Calu3 (cell line): ENCODE data around the gene ZBTB21. TPM values are rescaled to one million over a fixed set of nuclear protein-coding genes. Genes with fewer than 3 reads are reported as not detected.

Experiments used
- BruUV-seq: library from RNA; stranded (reverse); fragments of 400-500 nt; replicated peaks from 2 replicates; lab custom pipeline; 2021; lab: Mats Ljungman, UMichigan
- CTCF ChIA-PET: fragments of 300-600 bp; sonication (Branson Sonifier 250); formaldehyde crosslinking; loops from one replicate; lab custom pipeline; 2022; ENCODE audit warnings: antibody characterized with exemption; lab: Charles Lee
- DNase-seq: peaks from one replicate; pipeline ENCODE4 v3.0.0; 2022
- H3K27ac Mint-ChIP-seq: one replicate; pipeline ENCODE4 v1.8.0; 2022; ENCODE audit warnings: mixed read lengths; ENCODE audit not compliant: unreplicated experiment
- H3K27me3 Mint-ChIP-seq: one replicate; pipeline ENCODE4 v1.8.0; 2022; ENCODE audit warnings: mixed read lengths; ENCODE audit not compliant: unreplicated experiment
- H3K36me3 Mint-ChIP-seq: one replicate; pipeline ENCODE4 v1.8.0; 2022; ENCODE audit warnings: mild to moderate bottlenecking, moderate library complexity, mixed read lengths; ENCODE audit not compliant: insufficient read depth, unreplicated experiment
- H3K4me1 Mint-ChIP-seq: one replicate; pipeline ENCODE4 v1.8.0; 2022; ENCODE audit warnings: mild to moderate bottlenecking, low read depth, mixed read lengths; ENCODE audit not compliant: unreplicated experiment
- H3K4me3 Mint-ChIP-seq: one replicate; pipeline ENCODE4 v1.8.0; 2022; ENCODE audit warnings: mild to moderate bottlenecking, low read depth, moderate library complexity, mixed read lengths; ENCODE audit not compliant: unreplicated experiment
- H3K9me3 Mint-ChIP-seq: one replicate; pipeline ENCODE4 v1.8.0; 2022; ENCODE audit warnings: low read depth, mixed read lengths; ENCODE audit not compliant: unreplicated experiment
- CTCF ChIP-seq: fragments of 200-600 bp; IDR thresholded peaks from one replicate; pipeline ENCODE4 v1.8.0; 2022; ENCODE audit warnings: antibody characterized with exemption; ENCODE audit not compliant: unreplicated experiment
- intact Hi-C: fragments of 100-400 bp; cut with micrococcal nuclease; formaldehyde crosslinking; loops from one replicate; pipeline ENCODE4 v1.10.0; 2022; ENCODE audit not compliant: unreplicated experiment
- total RNA-seq: library from RNA; stranded (reverse); gene quantifications from 2 replicates; pipeline ENCODE4 v1.2.3, GENCODE V29; 2022

ZBTB21 gene
- total RNA-seq, 1 experiment from 2014 or later = 14.5 TPM

- intact Hi-C loops = no loop called here
- H3K4me1 Mint-ChIP-seq = no peaks in the 10 kb centered on the region
- no peak overlapping the region for H3K4me3 Mint-ChIP-seq
- no peaks in the 10 kb centered on the region for H3K27me3 Mint-ChIP-seq
- CTCF ChIA-PET = interaction anchor here (0.6 kb wide), 1 partner anchor 9 kb away, joined by 3 read pairs; no protein-coding TSS in a partner anchor
- TF ChIP-seq CTCF = no peak
- DNase-seq = no peak
- H3K9me3 Mint-ChIP-seq = peaks cover 5% of the 10 kb centered on the region
- H3K27ac Mint-ChIP-seq = no peak overlapping the region
- no TSS peak for BruUV-seq
- peaks cover 5% of the 10 kb centered on the region for H3K36me3 Mint-ChIP-seq
Observed at GRCh38 chr21:41991659-41992058, 18.5 kb downstream of the ZBTB21 start.

- DNase-seq = no peak
- H3K27me3 Mint-ChIP-seq = no peaks in the 10 kb centered on the region
- intact Hi-C loops = no loop called here
Observed at GRCh38 chr21:41989698-41990097, 20.5 kb downstream of the ZBTB21 start.

GRCh38 chr21:41987310-41987709 is 22.9 kb downstream of the ZBTB21 start:
- BruUV-seq = no TSS peak
- H3K4me1 Mint-ChIP-seq = no peaks in the 10 kb centered on the region

More at GRCh38 chr21:41989698-41990097, 20.5 kb downstream of the ZBTB21 start:
- CTCF ChIA-PET = no interaction called here
- Mint-ChIP-seq H3K36me3 (no peaks in the 10 kb centered on the region), H3K4me1 (no peaks in the 10 kb centered on the region), H3K9me3 (no peaks in the 10 kb centered on the region), H3K4me3 (no peak overlapping the region), H3K27ac (no peak overlapping the region)
- TF ChIP-seq CTCF = no peak
- no TSS peak for BruUV-seq

GRCh38 chr21:41985662-41986416 is 24.3 kb downstream of the ZBTB21 start:
- H3K4me3 Mint-ChIP-seq = no peak overlapping the region
- H3K27me3 Mint-ChIP-seq = peaks cover 10% of the 10 kb centered on the region
- no peaks in the 10 kb centered on the region for H3K36me3 Mint-ChIP-seq
- intact Hi-C loops = no loop called here
- DNase-seq = no peak
- no peaks in the 10 kb centered on the region for H3K4me1 Mint-ChIP-seq
- TF ChIP-seq CTCF = no peak
- CTCF ChIA-PET = no interaction called here
- H3K9me3 Mint-ChIP-seq = no peaks in the 10 kb centered on the region
- no TSS peak for BruUV-seq
- no peak overlapping the region for H3K27ac Mint-ChIP-seq

More at GRCh38 chr21:41987310-41987709, 22.9 kb downstream of the ZBTB21 start:
- CTCF ChIA-PET = no interaction called here
- intact Hi-C loops = no loop called here
- Mint-ChIP-seq H3K27me3 (peaks cover 6% of the 10 kb centered on the region), H3K9me3 (no peaks in the 10 kb centered on the region), H3K27ac (no peak overlapping the region), H3K4me3 (no peak overlapping the region), H3K36me3 (no peaks in the 10 kb centered on the region)
- no peak for TF ChIP-seq CTCF
- DNase-seq = no peak
